GM15510 (cell line): ENCODE data around the gene CPNE4.

Experiments
- POLR2A ChIP-seq: IDR thresholded peaks from 3 replicates; pipeline ENCODE4 v1.6.1; 2011; ENCODE audit warnings: borderline replicate concordance; ENCODE audit not compliant: insufficient read length; ENCODE audit errors: extremely low read depth

CPNE4 gene

GRCh38 chr3:131944676-131945075 lies 90.1 kb downstream of the CPNE4 start:
- TF ChIP-seq POLR2A: no peak

GRCh38 chr3:131933665-131934064 lies 101.1 kb downstream of the CPNE4 start:
- no peak for TF ChIP-seq POLR2A

GRCh38 chr3:131928593-131928992 lies 106.2 kb downstream of the CPNE4 start:
- TF ChIP-seq POLR2A: no peak

- TF ChIP-seq POLR2A: no peak
Measured at GRCh38 chr3:131925571-131925970, 109.2 kb downstream of the CPNE4 start.

GRCh38 chr3:131922356-131922755 lies 112.5 kb downstream of the CPNE4 start:
- no peak for TF ChIP-seq POLR2A

- TF ChIP-seq POLR2A: no peak
Measured at GRCh38 chr3:131917006-131917405, 117.8 kb downstream of the CPNE4 start.

GRCh38 chr3:131914090-131914691 lies 120.6 kb downstream of the CPNE4 start:
- no peak for TF ChIP-seq POLR2A

- no peak for TF ChIP-seq POLR2A
Measured at GRCh38 chr3:131912255-131912654, 122.6 kb downstream of the CPNE4 start.

- TF ChIP-seq POLR2A: no peak
Measured at GRCh38 chr3:131907796-131908195, 127.0 kb downstream of the CPNE4 start.

- no peak for TF ChIP-seq POLR2A
Measured at GRCh38 chr3:131903988-131904415, 130.8 kb downstream of the CPNE4 start.

- no peak for TF ChIP-seq POLR2A
Measured at GRCh38 chr3:131901686-131902085, 133.1 kb downstream of the CPNE4 start.

GRCh38 chr3:131900891-131901290 lies 133.9 kb downstream of the CPNE4 start:
- no peak for TF ChIP-seq POLR2A

GRCh38 chr3:131899021-131899420 lies 135.8 kb downstream of the CPNE4 start:
- no peak for TF ChIP-seq POLR2A

GRCh38 chr3:131898346-131898745 lies 136.5 kb downstream of the CPNE4 start:
- no peak for TF ChIP-seq POLR2A

GRCh38 chr3:131896285-131896684 lies 138.5 kb downstream of the CPNE4 start:
- TF ChIP-seq POLR2A: no peak

GRCh38 chr3:131895766-131896165 lies 139.0 kb downstream of the CPNE4 start:
- TF ChIP-seq POLR2A: no peak

GRCh38 chr3:131892331-131892730 lies 142.5 kb downstream of the CPNE4 start:
- TF ChIP-seq POLR2A: no peak
